Measurements from ENCODE around the gene ATAD1. TPM values are rescaled to one million over a fixed set of nuclear protein-coding genes. Genes with fewer than 3 reads are reported as not detected.
"Not testable (repeated sequence)": the region's sequence is repeated elsewhere in the genome, so short reads cannot be mapped to it uniquely, and the experiment has no call there.

The ATAD1 gene
- total RNA-seq, 1 donor, result 51.8 TPM

- peak; percentile 5 for TF ChIP-seq CTCF (IDR thresholded peaks at IDR 0.05; ENCODE audit: insufficient read depth, low read length)
- peak; percentile 7 for DNase-seq (ENCODE audit: low read depth)
- peak overlapping the region; percentile 90 for H3K4me3 ChIP-seq (ENCODE audit: low read depth, low read length)
These were observed 671 bp upstream of the ATAD1 start for GRCh38 chr10:87818505-87819288.

GRCh38 chr10:87816898-87817608 is 973 bp downstream of the ATAD1 start:
- DNase-seq (ENCODE audit: low read depth), result peak; percentile 9
- H3K4me3 ChIP-seq (ENCODE audit: low read depth, low read length), result peak overlapping the region; percentile 90
- TF ChIP-seq CTCF (IDR thresholded peaks at IDR 0.05; ENCODE audit: insufficient read depth, low read length), result no peak

- DNase-seq (ENCODE audit: low read depth), result peak; percentile 4
- peak overlapping the region; percentile 90 for H3K4me3 ChIP-seq (ENCODE audit: low read depth, low read length)
- no peak for TF ChIP-seq CTCF (IDR thresholded peaks at IDR 0.05; ENCODE audit: insufficient read depth, low read length)
These were observed 1.7 kb downstream of the ATAD1 start for GRCh38 chr10:87816163-87816897.

- no peak for TF ChIP-seq CTCF (IDR thresholded peaks at IDR 0.05; ENCODE audit: insufficient read depth, low read length)
- no peak for DNase-seq (ENCODE audit: low read depth)
- no peak overlapping the region for H3K4me3 ChIP-seq (ENCODE audit: low read depth, low read length)
These were observed 13.0 kb downstream of the ATAD1 start for GRCh38 chr10:87804939-87805569.

- DNase-seq (ENCODE audit: low read depth), result no peak
- H3K4me3 ChIP-seq (ENCODE audit: low read depth, low read length), result no peak overlapping the region
- TF ChIP-seq CTCF (IDR thresholded peaks at IDR 0.05; ENCODE audit: insufficient read depth, low read length), result no peak
These were observed 14.2 kb downstream of the ATAD1 start for GRCh38 chr10:87803831-87804230.

- no peak for TF ChIP-seq CTCF (IDR thresholded peaks at IDR 0.05; ENCODE audit: insufficient read depth, low read length)
- no peak overlapping the region for H3K4me3 ChIP-seq (ENCODE audit: low read depth, low read length)
- no peak for DNase-seq (ENCODE audit: low read depth)
These were observed 14.7 kb downstream of the ATAD1 start for GRCh38 chr10:87803328-87803727.

GRCh38 chr10:87801813-87802435 is 16.1 kb downstream of the ATAD1 start:
- not testable (repeated sequence) for DNase-seq (ENCODE audit: low read depth); H3K4me3 ChIP-seq (ENCODE audit: low read depth, low read length)
